ENCODE results near the gene RNU7-1. TPM values are rescaled to one million over a fixed set of nuclear protein-coding genes. Genes with fewer than 3 reads are reported as not detected.

Gene RNU7-1
- total RNA-seq: not detected

GRCh38 chr12:6943722-6944380 lies at the start of gene RNU7-1, which contains the start of gene C12orf57:
RNU7-1 (plus strand) TSS chr12:6943816.
C12orf57 (plus strand) TSS chr12:6944022; CDS start chr12:6944122, 100 bp downstream.

GRCh38 chr12:6904280-6905276 lies 39.0 kb upstream of the RNU7-1 start, which contains the start of gene LRRC23:
LRRC23 (plus strand) TSS chr12:6904822; CDS start chr12:6905634, 812 bp downstream.

GRCh38 chr12:6914246-6914946 lies 29.2 kb upstream of the RNU7-1 start, which contains the start of gene ENO2:
ENO2 (plus strand) TSS chr12:6914580; CDS start chr12:6915833, 1,253 bp downstream.

GRCh38 chr12:6927379-6928021 lies 16.1 kb upstream of the RNU7-1 start, which contains the start of gene ATN1:
ATN1 (plus strand) TSS chr12:6927959; CDS start chr12:6934002, 6,043 bp downstream.

GRCh38 chr12:6950811-6951540 lies 7.4 kb downstream of the RNU7-1 start, which contains the start of gene PTPN6:
PTPN6 (plus strand) TSS chr12:6951356; CDS start chr12:6951513, 157 bp downstream.

Other genes with a start within 250 kb of the RNU7-1 start
- 2.2 TPM for gene PIANP, start 243.0 kb upstream of the RNU7-1 start, total RNA-seq
- 47.9 TPM for gene COPS7A, start 219.8 kb upstream of the RNU7-1 start, total RNA-seq
- 153 TPM for gene MLF2, start 190.7 kb upstream of the RNU7-1 start, total RNA-seq
- gene PTMS, start 177.5 kb upstream of the RNU7-1 start, total RNA-seq: 186 TPM
- gene LAG3, start 171.3 kb upstream of the RNU7-1 start, total RNA-seq: 0.60 TPM
- 7.2 TPM for gene CD4, start 154.3 kb upstream of the RNU7-1 start, total RNA-seq
- 35.4 TPM for gene GPR162, start 122.0 kb upstream of the RNU7-1 start, total RNA-seq
- 97.3 TPM for gene P3H3, start 115.4 kb upstream of the RNU7-1 start, total RNA-seq
- 223 TPM for gene GNB3, start 102.9 kb upstream of the RNU7-1 start, total RNA-seq
- gene CDCA3, start 92.5 kb upstream of the RNU7-1 start, total RNA-seq: 6.3 TPM
- 52.8 TPM for gene USP5, start 91.7 kb upstream of the RNU7-1 start, total RNA-seq
- 547 TPM for gene TPI1, start 76.3 kb upstream of the RNU7-1 start, total RNA-seq
- gene SPSB2, start 70.5 kb upstream of the RNU7-1 start, total RNA-seq: 5.1 TPM
- gene LRRC23, start 39.0 kb upstream of the RNU7-1 start, total RNA-seq: 14.5 TPM
- 172 TPM for gene ENO2, start 29.2 kb upstream of the RNU7-1 start, total RNA-seq
- gene ATN1, start 15.9 kb upstream of the RNU7-1 start, total RNA-seq: 50.9 TPM
- 139 TPM for gene C12orf57, start 206 bp downstream of the RNU7-1 start, total RNA-seq
- gene PTPN6, start 7.5 kb downstream of the RNU7-1 start, total RNA-seq: 5.1 TPM
- 135 TPM for gene PHB2, start 26.8 kb downstream of the RNU7-1 start, total RNA-seq
- gene EMG1, start 27.1 kb downstream of the RNU7-1 start, total RNA-seq: 34.5 TPM
- 14.7 TPM for gene LPCAT3, start 74.7 kb downstream of the RNU7-1 start, total RNA-seq
- gene C1S, start 116.9 kb downstream of the RNU7-1 start, total RNA-seq: 91.4 TPM
- 94.5 TPM for gene C1R, start 148.6 kb downstream of the RNU7-1 start, total RNA-seq
- gene C1RL, start 165.4 kb downstream of the RNU7-1 start, total RNA-seq: 16.5 TPM
- 1.4 TPM for gene RBP5, start 185.1 kb downstream of the RNU7-1 start, total RNA-seq
- gene CLSTN3, start 186.6 kb downstream of the RNU7-1 start, total RNA-seq: 170 TPM
- gene PEX5, start 245.9 kb downstream of the RNU7-1 start, total RNA-seq: 52.9 TPM